Frontal cortex (tissue), 4 donors: ENCODE results near the gene SLC16A14. TPM values are rescaled to one million over a fixed set of nuclear protein-coding genes. Genes with fewer than 3 reads are reported as not detected.
"Not testable (repeated sequence)": the region's sequence is repeated elsewhere in the genome, so short reads cannot be mapped to it uniquely, and the experiment has no call there.

Experiments
- DNase-seq, 2 donors: peaks; one replicate each; pipeline ENCODE4 v3.0.0; 2012; ENCODE audit warnings: low spot score in 2 of 2
- FAIRE-seq: peaks from 2 replicates; lab custom pipeline; 2012; peaks lifted over from hg19 to GRCh38; lab: Jason Lieb, UNC
- total RNA-seq: library from RNA; depleted of rRNA; stranded (reverse); fragments of >200 nt; gene quantifications from one replicate; pipeline ENCODE4 v1.2.3, GENCODE V29; 2014
- donor health status: control.
- donor health status: control.
- donor health status: control.

The SLC16A14 gene
- total RNA-seq = 62.0 TPM

- DNase-seq (peak in 1 of 2 donors; percentile 25), FAIRE-seq (no peak)
Measured at GRCh38 chr2:230068651-230069055, at the start of gene SLC16A14. Gene SLC16A14, minus strand, starts transcription at chr2:230068924. Its CDS starts 9,572 bp downstream, at chr2:230059352.

- FAIRE-seq (no peak), DNase-seq (no peak)
Measured at GRCh38 chr2:230106771-230107170, 38.0 kb upstream of the SLC16A14 start.

DNA sequence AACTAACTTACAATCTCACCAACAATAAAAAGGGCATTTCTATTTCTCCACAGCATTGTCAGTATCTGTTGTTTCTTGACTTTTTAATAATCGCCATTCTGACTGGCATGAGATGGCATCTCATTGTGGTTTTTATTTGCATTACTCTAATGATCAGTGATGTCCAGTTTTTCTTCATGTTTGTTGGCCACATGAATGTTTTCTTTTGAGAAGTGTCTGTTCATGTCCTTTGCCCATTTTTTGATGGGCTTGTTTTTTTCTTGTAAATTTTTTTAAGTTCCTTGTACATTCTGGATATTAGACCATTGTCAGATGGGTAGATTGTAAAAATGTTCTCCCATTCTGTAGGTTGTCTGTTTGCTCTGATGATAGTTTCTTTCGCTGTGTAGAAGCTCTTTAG, 33.2 kb upstream of the SLC16A14 start:
- DNase-seq, FAIRE-seq: not testable (repeated sequence)

DNA sequence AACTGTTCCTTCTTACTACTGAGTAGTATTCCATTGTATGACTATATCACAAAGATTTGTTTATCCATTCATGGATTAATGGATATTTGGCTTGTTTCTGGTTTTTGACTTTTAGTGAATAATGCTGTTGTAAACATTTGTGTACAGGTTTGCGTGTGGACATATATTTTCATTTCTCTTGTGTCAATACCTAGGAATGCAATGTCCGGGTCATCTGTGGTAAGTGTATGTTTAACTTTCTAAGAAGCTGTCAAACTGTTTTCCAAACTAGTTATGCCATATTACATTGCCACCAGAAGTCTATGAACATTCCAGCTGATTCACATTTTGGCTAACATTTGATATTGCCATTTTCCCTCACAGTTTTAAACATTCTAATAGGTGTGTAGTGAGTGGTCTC, 29.1 kb upstream of the SLC16A14 start:
- FAIRE-seq (no peak), DNase-seq (no peak)

DNA sequence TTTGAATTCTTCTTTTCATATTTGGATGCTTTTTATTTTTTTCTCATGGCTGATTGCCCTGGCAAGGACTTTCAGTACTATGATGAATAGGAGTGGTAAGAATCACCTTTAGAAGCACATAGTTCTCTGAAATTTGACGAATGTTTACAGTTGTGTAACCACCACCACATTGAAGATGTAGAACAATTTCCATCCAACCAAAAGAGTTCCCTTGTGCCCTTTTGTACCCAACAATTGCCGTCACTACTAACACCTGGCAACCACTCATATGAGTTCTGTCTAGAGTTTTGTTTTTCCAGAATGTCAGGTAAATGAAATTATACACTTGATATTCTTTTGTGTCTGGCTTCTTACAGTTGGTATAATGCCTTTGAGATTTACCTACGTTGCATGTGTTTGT, 28.7 kb upstream of the SLC16A14 start:
- FAIRE-seq = no peak
- DNase-seq = no peak

GRCh38 chr2:230090967-230091366, 22.2 kb upstream of the SLC16A14 start:
- DNase-seq (no peak), FAIRE-seq (no peak)

DNA sequence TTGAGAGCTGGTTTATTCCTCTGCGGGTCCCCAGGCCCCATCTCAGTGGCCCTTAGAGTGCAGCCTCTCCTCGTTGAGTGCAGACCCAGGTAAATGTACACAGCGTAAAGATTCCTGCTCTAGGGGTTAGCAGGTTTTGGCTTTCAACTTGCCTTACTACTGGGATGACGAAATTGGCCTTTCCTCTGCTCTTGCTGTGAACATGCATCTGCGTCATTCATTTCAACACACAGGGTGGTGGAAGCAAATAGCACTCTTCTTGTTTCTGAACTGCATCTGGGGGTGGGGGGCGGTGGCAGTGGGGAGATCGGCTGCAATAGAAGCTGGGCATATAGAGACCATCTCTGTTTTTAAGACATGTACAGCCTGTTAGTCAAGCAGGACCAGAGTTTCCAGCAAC, 16.5 kb upstream of the SLC16A14 start:
- no peak for FAIRE-seq
- no peak for DNase-seq

DNA sequence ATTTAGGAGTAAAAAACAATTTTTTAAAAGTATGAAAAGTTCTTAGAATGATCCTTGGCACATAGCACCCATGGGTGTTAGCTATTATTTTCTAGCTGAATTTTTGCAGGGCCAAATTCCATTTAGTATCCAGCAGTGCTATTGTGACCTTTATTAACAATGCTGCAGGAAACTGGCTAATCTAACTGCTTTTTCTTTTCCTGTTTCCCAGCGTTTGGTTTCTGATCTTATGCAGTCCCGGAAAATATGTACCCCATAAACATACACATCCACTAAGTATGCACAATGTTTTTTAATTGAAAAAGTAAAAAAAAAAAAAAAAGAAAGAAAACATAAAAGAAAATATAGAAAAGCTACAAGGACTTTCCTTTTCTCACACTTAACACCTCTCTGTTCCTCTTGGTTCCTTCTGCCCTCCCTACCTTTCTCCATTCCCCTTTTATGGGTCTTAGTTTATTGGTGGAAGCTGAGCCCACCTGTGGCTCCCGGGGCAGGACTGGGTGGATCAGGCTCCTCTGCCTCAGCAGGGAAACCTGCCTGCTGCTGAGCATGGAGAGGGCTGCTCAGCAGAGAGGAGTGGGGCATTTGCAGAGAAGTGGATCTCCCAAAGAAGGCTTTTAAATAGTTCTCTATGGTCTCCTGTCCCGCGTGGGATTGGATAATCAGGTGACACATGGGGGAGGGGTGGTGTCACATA, 9.3 kb upstream of the SLC16A14 start:
- FAIRE-seq (no peak), DNase-seq (no peak)

DNA sequence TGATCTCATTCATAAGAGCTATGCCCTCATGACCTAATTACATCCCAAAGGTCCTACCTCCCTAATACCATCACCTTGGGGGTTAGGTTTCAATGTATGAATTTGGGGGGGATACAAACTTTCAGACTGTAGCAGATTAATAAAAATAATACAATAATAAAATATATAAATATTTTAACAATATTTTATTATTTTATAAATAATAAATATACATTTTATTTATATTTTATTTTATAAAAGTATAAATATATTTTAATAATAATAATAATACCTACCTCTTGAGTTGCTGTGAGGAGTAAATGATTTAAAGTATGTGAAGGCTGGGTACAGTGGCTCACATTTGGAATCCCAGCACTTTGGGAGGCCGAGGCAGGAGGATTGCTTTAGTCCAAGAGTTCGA, 8.1 kb upstream of the SLC16A14 start:
- DNase-seq (no peak), FAIRE-seq (no peak)

- FAIRE-seq (no peak), DNase-seq (no peak)
Measured at GRCh38 chr2:230075988-230076631, 7.4 kb upstream of the SLC16A14 start.

GRCh38 chr2:230071421-230071820, 2.7 kb upstream of the SLC16A14 start:
- FAIRE-seq (no peak), DNase-seq (no peak)

- FAIRE-seq (no peak), DNase-seq (no peak)
Measured at GRCh38 chr2:230069402-230069801, 678 bp upstream of the SLC16A14 start.

GRCh38 chr2:230068016-230068650, 591 bp downstream of the SLC16A14 start:
- DNase-seq (peak; percentile 35 to 43), FAIRE-seq (no peak)

DNA sequence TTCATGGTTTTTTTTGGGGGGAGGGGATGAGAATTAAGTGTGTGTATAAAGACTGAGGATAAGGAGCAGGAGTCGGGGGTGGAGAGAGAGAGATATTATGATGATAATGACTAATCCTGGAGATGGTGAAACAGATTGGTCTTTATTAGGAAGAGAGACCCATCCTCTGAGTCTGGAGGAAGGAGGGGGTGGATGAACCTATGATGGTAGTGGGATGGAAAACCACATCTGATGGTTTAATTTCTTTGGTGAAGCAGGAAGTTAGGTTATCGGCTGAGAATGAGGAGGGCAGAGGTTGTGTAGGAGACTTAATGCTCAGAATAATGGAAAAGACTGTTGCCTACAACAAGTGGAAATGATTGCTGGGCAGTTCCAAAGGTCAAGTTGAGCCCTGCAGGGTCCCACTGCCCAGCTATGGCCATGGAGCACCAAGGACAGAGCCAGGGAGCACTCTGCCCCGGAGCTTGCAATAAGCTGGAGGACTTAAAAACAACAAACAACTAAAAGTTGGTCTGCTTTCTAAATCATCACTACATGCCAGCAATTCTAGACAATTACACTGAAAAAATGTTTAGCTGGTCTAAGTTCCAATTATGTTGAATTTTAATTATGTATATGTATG, 7.9 kb downstream of the SLC16A14 start:
- FAIRE-seq = no peak

GRCh38 chr2:230053753-230054478, 14.8 kb downstream of the SLC16A14 start:
- FAIRE-seq (no peak), DNase-seq (peak in 1 of 2 donors; percentile 42)

More for the DNA sequence above, 7.9 kb downstream of the SLC16A14 start:
- DNase-seq = no peak

DNA sequence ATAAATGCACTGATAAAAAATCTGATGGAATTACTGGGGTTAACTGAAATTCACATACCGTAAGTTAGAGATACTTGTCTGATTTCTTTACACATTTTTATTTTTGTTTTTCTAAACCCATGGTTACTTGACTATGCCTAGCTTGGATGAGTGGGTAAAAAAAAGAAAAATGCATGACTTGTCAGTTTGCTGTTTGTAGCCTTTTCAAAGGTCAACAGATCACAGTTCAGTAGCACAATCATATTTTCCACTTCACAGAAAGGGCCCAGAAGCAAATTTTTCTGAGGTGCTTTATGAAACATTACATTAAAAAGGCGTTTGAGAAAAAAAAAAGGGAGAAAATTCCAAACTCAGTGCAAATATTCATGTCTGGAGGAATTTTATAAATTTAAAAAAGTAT, 16.4 kb downstream of the SLC16A14 start:
- FAIRE-seq (no peak), DNase-seq (no peak)

DNA sequence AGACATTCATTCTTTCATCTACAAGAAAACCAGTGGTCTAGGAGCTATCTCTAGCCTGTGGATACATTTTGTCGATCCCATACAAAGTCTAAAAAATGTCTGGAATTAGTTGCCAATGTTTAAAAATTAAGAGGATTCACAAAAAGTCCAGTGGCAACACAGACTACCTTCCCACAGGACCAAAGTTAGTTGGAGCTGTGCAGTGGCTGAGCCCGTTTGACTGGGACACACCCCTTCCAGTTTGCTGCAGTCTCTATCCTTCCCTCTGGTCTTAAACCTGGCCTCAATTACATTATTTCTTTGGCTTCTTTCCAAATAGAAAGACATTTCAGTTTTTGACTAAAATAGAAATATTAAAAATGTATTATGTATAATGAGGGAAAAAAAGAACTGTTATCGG, 18.6 kb downstream of the SLC16A14 start:
- FAIRE-seq = no peak

DNA sequence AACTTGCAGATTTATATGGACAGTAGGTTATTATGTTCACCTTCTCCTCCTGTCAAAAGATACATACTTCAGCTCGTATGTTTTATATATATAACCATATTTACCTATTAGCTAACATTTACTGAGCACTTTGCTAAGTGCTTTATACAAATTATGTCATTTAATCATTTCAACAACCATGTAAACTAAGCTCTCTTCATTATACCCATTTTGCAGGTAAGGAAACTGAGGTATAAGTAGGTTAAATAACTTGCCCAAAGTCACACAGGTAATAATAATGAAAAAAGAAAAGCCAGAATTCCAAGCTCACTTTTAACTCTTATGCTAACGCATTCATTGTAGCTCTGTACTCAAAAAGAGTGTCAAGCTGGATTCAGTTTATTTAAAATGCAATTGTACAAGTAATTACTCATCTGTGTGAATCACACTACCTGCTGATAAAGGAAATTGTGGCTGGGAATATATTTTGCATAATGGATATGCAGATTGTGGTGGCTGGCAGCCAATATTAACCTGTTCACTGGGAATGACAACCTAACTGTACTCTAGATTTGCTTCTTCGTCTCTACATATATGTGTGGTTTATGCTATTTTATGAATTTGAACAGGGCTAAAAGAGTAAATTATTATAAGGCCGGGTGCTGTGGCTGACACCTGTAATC, 20.6 kb downstream of the SLC16A14 start:
- no peak for FAIRE-seq
- no peak for DNase-seq

More for the DNA sequence above, 18.6 kb downstream of the SLC16A14 start:
- no peak for DNase-seq

DNA sequence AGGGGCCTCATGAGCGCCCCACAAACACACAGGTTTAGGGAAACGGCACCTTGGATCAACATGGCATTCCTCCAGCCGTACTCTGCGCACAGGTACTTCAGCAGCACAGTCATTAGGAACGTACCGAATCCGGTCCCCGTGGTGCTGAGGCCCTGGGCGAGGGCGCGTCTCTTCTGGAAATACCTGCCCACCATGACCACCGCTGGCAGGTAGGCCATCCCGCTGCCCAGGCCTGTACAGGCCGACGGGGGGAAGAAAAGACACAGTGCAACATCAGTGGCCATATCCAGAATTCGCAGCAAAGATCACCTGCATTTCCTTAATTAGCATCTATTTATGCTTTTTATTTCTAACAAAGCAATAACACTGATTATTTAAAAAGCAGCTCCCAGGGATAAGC, 22.2 kb downstream of the SLC16A14 start:
- DNase-seq (no peak), FAIRE-seq (no peak)

- no peak for FAIRE-seq
Measured at GRCh38 chr2:230043461-230043860, 25.3 kb downstream of the SLC16A14 start.

More at GRCh38 chr2:230043461-230043860, 25.3 kb downstream of the SLC16A14 start:
- DNase-seq = no peak
